ENCODE results near the gene LMTK3. TPM values are rescaled to one million over a fixed set of nuclear protein-coding genes. Genes with fewer than 3 reads are reported as not detected.

LMTK3 gene
- total RNA-seq (1 to 10 TPM in 6 of 7 donors, under 1 TPM in 1; 0.69 to 4.2 (median 1.5) TPM), polyA plus RNA-seq (1 to 10 TPM in 1 of 3 donors, under 1 TPM in 2; 0.29 to 1.1 (median 0.37) TPM)
- long read RNA-seq, donor 1, partial matches to known transcripts, result 0 of 1 reads
- long read RNA-seq, donor 1, other reads (novel, unspliced or antisense), result 0 of 1 reads
- long read RNA-seq, donor 2, result 0 reads

DNA sequence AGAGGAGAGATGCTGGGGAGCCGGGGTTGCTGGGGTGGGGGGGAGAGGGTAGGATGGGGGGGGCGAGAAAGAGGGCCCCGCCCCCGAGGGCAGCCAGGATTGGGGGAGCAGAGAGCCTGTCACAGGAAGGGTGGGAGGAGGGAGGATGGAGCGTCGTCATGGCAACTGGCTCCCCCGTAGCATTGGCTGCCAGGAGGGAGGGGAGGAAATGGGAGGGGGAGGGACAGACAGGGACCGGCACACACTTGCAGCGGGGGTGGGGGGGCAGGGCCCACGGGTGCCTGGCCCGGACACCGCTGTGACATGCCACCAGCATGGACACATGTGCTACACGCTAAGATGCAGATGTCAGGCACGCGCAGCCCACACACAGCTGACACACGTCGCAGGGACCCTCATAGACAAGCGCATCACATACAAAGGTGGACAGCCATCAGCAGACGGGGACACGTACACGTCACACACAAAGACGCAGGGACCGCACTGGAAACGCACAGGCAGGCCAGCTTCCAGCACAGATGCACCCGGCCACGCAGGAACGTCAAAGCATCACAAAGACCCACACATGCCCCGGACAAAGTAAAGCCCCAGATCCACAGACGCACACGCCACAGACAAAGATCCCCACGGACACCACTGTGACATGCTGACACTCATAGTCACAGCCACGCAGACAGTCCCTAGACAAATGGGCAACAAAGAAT, at the start of gene LMTK3:
Gene LMTK3, minus strand, starts transcription at position 36 of the 704 bp plus-strand sequence. CDS start 259 bp downstream, outside the sequence.
- Histone ChIP-seq H3K27me3 (replicated peaks in 1 of 7) (peaks cover 0 to 51% (median 32%) of the 10 kb centered on the region in 7 donors), H3K36me3 (no peaks in the 10 kb centered on the region), H3K9me3 (no peaks in the 10 kb centered on the region), H3K4me3 (peak within 1 kb of the TSS in 6 of 8 donors; percentile 11 to 81 (median 29)), H3K4me1 (peaks cover 5 to 42% (median 38%) of the 10 kb centered on the region in 6 donors), H3K27ac (peak within 1 kb of the TSS in 4 of 8 donors; percentile 31 to 83 (median 54))
- intact Hi-C loops (cut with DNase I; ENCODE audit: low total_unique reads), result no loop called here
- WGBS, 5 donors, result 4 to 11% (median 10%) methylated on average over 19 to 32 of the region's 32 CpGs
- no peak for TF ChIP-seq CTCF (IDR thresholded peaks at IDR 0.05 in 8 of 11, conservative IDR thresholded peaks at IDR 0.05 in 3 of 11)
- no peak for TF ChIP-seq POLR2A (IDR thresholded peaks at IDR 0.05)
- no peak for TF ChIP-seq POLR2AphosphoS5 (IDR thresholded peaks at IDR 0.05)
- DNase-seq, result peak; percentile 83

GRCh38 chr19:48561412-48561811, 49.8 kb upstream of the LMTK3 start:
- H3K27ac ChIP-seq, result no peak overlapping the region
- 82 to 93% (median 91%) methylated on average over 11 of the region's 11 CpGs for WGBS, 5 donors
- H3K36me3 ChIP-seq, result no peaks in the 10 kb centered on the region
- no peak overlapping the region for H3K4me3 ChIP-seq
- H3K4me1 ChIP-seq, result peaks cover 0 to 7% (median 2%) of the 10 kb centered on the region in 6 donors
- no peak for DNase-seq
- no peaks in the 10 kb centered on the region for H3K9me3 ChIP-seq
- TF ChIP-seq POLR2A (IDR thresholded peaks at IDR 0.05), result no peak
- TF ChIP-seq POLR2AphosphoS5 (IDR thresholded peaks at IDR 0.05), result no peak
- TF ChIP-seq CTCF (IDR thresholded peaks at IDR 0.05 in 8 of 11, conservative IDR thresholded peaks at IDR 0.05 in 3 of 11), result no peak
- intact Hi-C loops (cut with DNase I; ENCODE audit: low total_unique reads), result no loop called here
- peaks cover 0 to 36% (median 6%) of the 10 kb centered on the region in 7 donors for H3K27me3 ChIP-seq (replicated peaks in 1 of 7)

DNA sequence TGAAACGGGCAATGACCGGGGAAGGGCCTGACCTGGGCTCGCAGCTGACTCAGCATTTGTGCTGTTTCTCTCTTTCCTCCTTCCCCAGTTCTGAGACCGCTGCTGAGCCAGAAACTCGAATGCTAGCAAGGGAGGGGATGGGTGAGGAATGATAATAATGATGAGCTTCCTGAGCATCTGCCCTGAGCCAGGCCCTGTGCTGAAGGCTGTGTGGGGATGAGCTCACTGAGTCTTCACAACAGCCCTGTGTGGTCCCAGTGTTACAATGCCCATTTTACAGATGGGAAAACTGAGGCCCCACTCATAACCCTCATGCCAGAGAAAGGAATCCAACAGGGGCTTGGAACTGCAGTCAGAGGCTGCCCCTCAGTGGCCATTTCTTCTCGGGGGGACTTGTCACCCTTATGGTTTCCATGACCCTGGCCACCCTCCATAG, 48.5 kb upstream of the LMTK3 start:
- H3K27me3 ChIP-seq (replicated peaks in 1 of 7), result peaks cover 0 to 41% (median 6%) of the 10 kb centered on the region in 7 donors
- H3K4me3 ChIP-seq, result no peak overlapping the region
- intact Hi-C loops (cut with DNase I; ENCODE audit: low total_unique reads), result no loop called here
- TF ChIP-seq CTCF (IDR thresholded peaks at IDR 0.05 in 8 of 11, conservative IDR thresholded peaks at IDR 0.05 in 3 of 11) (no peak), POLR2A (IDR thresholded peaks at IDR 0.05) (no peak), POLR2AphosphoS5 (IDR thresholded peaks at IDR 0.05) (no peak)
- no peaks in the 10 kb centered on the region for H3K9me3 ChIP-seq
- no peaks in the 10 kb centered on the region for H3K36me3 ChIP-seq
- peaks cover 0 to 7% (median 2%) of the 10 kb centered on the region in 6 donors for H3K4me1 ChIP-seq
- no peak overlapping the region for H3K27ac ChIP-seq
- DNase-seq, result no peak
- WGBS, 5 donors, result 77 to 86% (median 78%) methylated on average over 6 of the region's 6 CpGs
